ENCODE results near the gene SLC35D2.
"Not testable (repeated sequence)": the region's sequence is repeated elsewhere in the genome, so short reads cannot be mapped to it uniquely, and the experiment has no call there.

SLC35D2 gene

GRCh38 chr9:96350866-96351265 lies 32.6 kb downstream of the SLC35D2 start:
- DNase-seq: no peak

GRCh38 chr9:96348261-96348660 lies 35.2 kb downstream of the SLC35D2 start:
- DNase-seq: no peak

GRCh38 chr9:96345551-96345950 lies 38.0 kb downstream of the SLC35D2 start:
- DNase-seq: no peak

- DNase-seq: no peak
These were observed 38.9 kb downstream of the SLC35D2 start for GRCh38 chr9:96344458-96345180.

GRCh38 chr9:96343515-96344360 lies 39.8 kb downstream of the SLC35D2 start:
- no peak for DNase-seq

GRCh38 chr9:96342571-96343245 lies 40.8 kb downstream of the SLC35D2 start:
- no peak for DNase-seq

GRCh38 chr9:96340707-96341106 lies 42.8 kb downstream of the SLC35D2 start:
- DNase-seq: no peak

- no peak for DNase-seq
These were observed 45.2 kb downstream of the SLC35D2 start for GRCh38 chr9:96338299-96338698.

- no peak for DNase-seq
These were observed 49.6 kb downstream of the SLC35D2 start for GRCh38 chr9:96333958-96334357.

GRCh38 chr9:96331236-96331947 lies 52.1 kb downstream of the SLC35D2 start:
- DNase-seq: no peak

- DNase-seq: peak; percentile 24
These were observed 55.7 kb downstream of the SLC35D2 start for GRCh38 chr9:96327694-96328352.

GRCh38 chr9:96323169-96323568 lies 60.3 kb downstream of the SLC35D2 start:
- DNase-seq: no peak

- DNase-seq: not testable (repeated sequence)
These were observed 60.8 kb downstream of the SLC35D2 start for GRCh38 chr9:96322736-96323135.

- not testable (repeated sequence) for DNase-seq
These were observed 61.3 kb downstream of the SLC35D2 start for GRCh38 chr9:96322210-96322609.

- DNase-seq: no peak
These were observed 62.0 kb downstream of the SLC35D2 start for GRCh38 chr9:96321515-96321914.

- DNase-seq: no peak
These were observed 62.7 kb downstream of the SLC35D2 start for GRCh38 chr9:96320749-96321280.

- DNase-seq: no peak
These were observed 64.5 kb downstream of the SLC35D2 start for GRCh38 chr9:96318921-96319565.

GRCh38 chr9:96317335-96317980 lies 66.1 kb downstream of the SLC35D2 start:
- DNase-seq: peak; percentile 32

GRCh38 chr9:96309850-96310249 lies 73.7 kb downstream of the SLC35D2 start:
- no peak for DNase-seq

- DNase-seq: not testable (repeated sequence)
These were observed 76.6 kb downstream of the SLC35D2 start for GRCh38 chr9:96306958-96307357.

- no peak for DNase-seq
These were observed 78.3 kb downstream of the SLC35D2 start for GRCh38 chr9:96305171-96305570.
